H1 (cell line): ENCODE data around the gene PIGM. TPM values are rescaled to one million over a fixed set of nuclear protein-coding genes. Genes with fewer than 3 reads are reported as not detected.

Source experiments
- ASH2L ChIP-seq: fragments of 200-600, 300-600 bp; sonication (generic); IDR thresholded peaks from one replicate; pipeline ENCODE4 v1.7.1; 2017; ENCODE audit warnings: low read length
- CBX5 ChIP-seq: fragments of 300-800, 300-1000 bp; sonication (generic); IDR thresholded peaks from 2 replicates; pipeline ENCODE4 v1.7.1; 2016; ENCODE audit warnings: antibody characterized with exemption, low read length, low read depth
- CBX8 ChIP-seq: fragments of 300-800, 300-1000 bp; sonication (generic); IDR thresholded peaks from 2 replicates; pipeline ENCODE4 v1.7.1; 2016; ENCODE audit warnings: low read depth, low read length, borderline replicate concordance
- CTBP2 ChIP-seq: IDR thresholded peaks from 2 replicates; pipeline ENCODE4 v1.7.0; 2011; ENCODE audit warnings: borderline replicate concordance, mild to moderate bottlenecking, moderate library complexity, mixed read lengths, low read length; ENCODE audit not compliant: insufficient read depth, insufficient read length
- GABPA ChIP-seq: IDR thresholded peaks from 2 replicates; pipeline ENCODE4 v1.6.1; 2011; ENCODE audit warnings: mild to moderate bottlenecking, low read length, moderate library complexity, borderline replicate concordance; ENCODE audit not compliant: insufficient read depth
- HDAC6 ChIP-seq: IDR thresholded peaks from one replicate; pipeline ENCODE4 v1.7.1; 2012; ENCODE audit warnings: low read depth, mild to moderate bottlenecking, inconsistent platforms, low read length, moderate library complexity
- JUN ChIP-seq: IDR thresholded peaks from 2 replicates; pipeline ENCODE4 v1.6.1; 2011; ENCODE audit warnings: low read depth, mild to moderate bottlenecking, improper control_type of control experiment, low read length
- JUND ChIP-seq: IDR thresholded peaks from 2 replicates; pipeline ENCODE4 v1.6.1; 2011; ENCODE audit warnings: mild to moderate bottlenecking, improper control_type of control experiment, low read length
- KDM5A ChIP-seq: fragments of 200-600 bp; IDR thresholded peaks from 2 replicates; pipeline ENCODE4 v1.7.1; 2012; ENCODE audit warnings: mild to moderate bottlenecking, low read length, inconsistent platforms, mixed read lengths
- MAFK ChIP-seq: IDR thresholded peaks from 2 replicates; pipeline ENCODE4 v1.6.1; 2012; ENCODE audit warnings: low read depth, mild to moderate bottlenecking, improper control_type of control experiment, low read length
- MAX ChIP-seq: IDR thresholded peaks from 2 replicates; pipeline ENCODE4 v1.6.1; 2012; ENCODE audit warnings: inconsistent platforms
- NANOG ChIP-seq: IDR thresholded peaks from 2 replicates; pipeline ENCODE4 v1.6.1; 2011; ENCODE audit warnings: low read length, low read depth, mild to moderate bottlenecking, inconsistent platforms; ENCODE audit not compliant: insufficient read depth, poor library complexity, severe bottlenecking
- POLR2A ChIP-seq, 2 experiments: IDR thresholded peaks; 1 replicate in 1 of 2; 2 replicates in 1 of 2; pipeline ENCODE4 v1.6.1; 2011; ENCODE audit warnings: low read depth in 2 of 2, low read length in 2 of 2, mild to moderate bottlenecking in 2 of 2; ENCODE audit errors: control extremely low read depth in 1 of 2
- RAD21 ChIP-seq, 2 experiments: IDR thresholded peaks in 1 of 2; conservative IDR thresholded peaks in 1 of 2; 2 replicates each; pipeline ENCODE4 v1.6.1; 2011; ENCODE audit warnings: low read depth in 2 of 2, low read length in 2 of 2, improper control_type of control experiment in 1 of 2, inconsistent platforms in 1 of 2, mild to moderate bottlenecking in 1 of 2, moderate library complexity in 1 of 2
- RNF2 ChIP-seq: fragments of 200-900, 300-1000 bp; sonication (generic); IDR thresholded peaks from 2 replicates; pipeline ENCODE4 v1.7.1; 2016; ENCODE audit warnings: borderline replicate concordance, low read depth, mild to moderate bottlenecking, antibody characterized with exemption, low read length; ENCODE audit not compliant: poor library complexity, severe bottlenecking; ENCODE audit errors: missing control alignments
- RXRA ChIP-seq: IDR thresholded peaks from 2 replicates; pipeline ENCODE4 v1.6.1; 2011; ENCODE audit warnings: low read depth, mild to moderate bottlenecking, low read length, moderate library complexity; ENCODE audit not compliant: insufficient read depth
- SP1 ChIP-seq: IDR thresholded peaks from 2 replicates; pipeline ENCODE4 v1.6.1; 2011; ENCODE audit warnings: low read depth, low read length
- SP4 ChIP-seq: IDR thresholded peaks from 2 replicates; pipeline ENCODE4 v1.6.1; 2012; ENCODE audit warnings: low read length, inconsistent platforms
- USF2 ChIP-seq: IDR thresholded peaks from 2 replicates; pipeline ENCODE4 v1.6.1; 2011; ENCODE audit warnings: low read length, improper control_type of control experiment
- YY1 ChIP-seq: IDR thresholded peaks from 2 replicates; pipeline ENCODE4 v1.6.1; 2011; ENCODE audit warnings: low read depth, mild to moderate bottlenecking, low read length
- polyA plus RNA-seq, 7 experiments: library from polyadenylated mRNA; depleted of rRNA in 3 of 7; stranded (reverse) in 5 of 7; unstranded in 2 of 7; fragments of >200 nt in 5 of 7; fragments of 200-250 nt in 2 of 7; gene quantifications; 1 replicate in 5 of 7; 2 replicates in 1 of 7; 4 replicates in 1 of 7; pipeline versions ENCODE4 v1.2.1 to v1.2.3, GENCODE V29; 2011 to 2013; ENCODE audit warnings: missing spikeins in 2 of 7, mixed read lengths in 2 of 7
- total RNA-seq: library from RNA; stranded (reverse); fragmentation: NEBNext Ultra II Directional; extraction: Animal tissue kit (Norgen Biotek cat#: 25700); gene quantifications from 2 replicates; pipeline ENCODE4 v1.2.1, GENCODE V29; 2021
- TF ChIP-seq, protein P1 (sequence below): IDR thresholded peaks from 2 replicates; pipeline ENCODE4 v1.6.1; 2012; ENCODE audit warnings: low read length, inconsistent platforms

Gene PIGM
- total and polyA plus RNA-seq, 2 of the 8 experiments (the other 6 are each of a cell fraction or from before 2014, with no cell fraction given), result 5.4 to 6.0 TPM

DNA sequence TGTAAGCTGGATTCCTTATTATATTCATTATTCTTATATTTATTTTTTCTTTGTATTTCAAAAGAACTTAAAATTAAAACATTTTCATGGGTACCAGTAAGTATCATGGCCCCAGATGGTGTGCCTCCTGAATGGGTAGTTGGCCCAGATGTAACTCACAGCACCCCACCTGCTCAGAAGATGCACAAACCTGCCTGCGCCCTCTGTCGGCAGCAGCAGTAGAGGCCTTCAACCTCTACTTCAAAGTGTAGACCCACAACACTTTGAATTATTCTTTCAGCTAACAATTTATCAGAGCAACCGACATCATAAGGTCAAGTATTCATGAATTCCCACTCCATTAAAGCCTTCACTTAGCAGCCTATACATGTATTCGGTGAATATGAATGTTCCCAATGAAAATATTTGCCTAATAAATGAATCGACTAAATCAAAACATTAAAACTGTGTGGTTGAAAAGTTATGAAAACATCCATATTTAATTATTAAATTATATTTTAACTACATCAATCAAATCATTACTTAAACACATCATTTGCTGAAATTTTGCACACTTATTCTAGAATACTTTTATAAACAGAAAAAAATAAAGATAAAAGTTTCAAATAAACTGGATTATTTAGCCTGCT lies 25.4 kb downstream of the PIGM start (continued):
- TF ChIP-seq, protein P1, sequence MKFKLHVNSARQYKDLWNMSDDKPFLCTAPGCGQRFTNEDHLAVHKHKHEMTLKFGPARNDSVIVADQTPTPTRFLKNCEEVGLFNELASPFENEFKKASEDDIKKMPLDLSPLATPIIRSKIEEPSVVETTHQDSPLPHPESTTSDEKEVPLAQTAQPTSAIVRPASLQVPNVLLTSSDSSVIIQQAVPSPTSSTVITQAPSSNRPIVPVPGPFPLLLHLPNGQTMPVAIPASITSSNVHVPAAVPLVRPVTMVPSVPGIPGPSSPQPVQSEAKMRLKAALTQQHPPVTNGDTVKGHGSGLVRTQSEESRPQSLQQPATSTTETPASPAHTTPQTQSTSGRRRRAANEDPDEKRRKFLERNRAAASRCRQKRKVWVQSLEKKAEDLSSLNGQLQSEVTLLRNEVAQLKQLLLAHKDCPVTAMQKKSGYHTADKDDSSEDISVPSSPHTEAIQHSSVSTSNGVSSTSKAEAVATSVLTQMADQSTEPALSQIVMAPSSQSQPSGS, result no peak
- TF ChIP-seq RAD21 (IDR thresholded peaks at IDR 0.05 in 1 of 2, conservative IDR thresholded peaks at IDR 0.05 in 1 of 2; ENCODE audit: low read depth in 2 of 2, low read length in 2 of 2), result peak; percentile 84 to 87
- TF ChIP-seq USF2, result no peak
- no peak for TF ChIP-seq ASH2L
- no peak for TF ChIP-seq MAFK
- TF ChIP-seq JUN, result no peak
- TF ChIP-seq SP4, result no peak
- TF ChIP-seq POLR2A (IDR thresholded peaks at IDR 0.05; ENCODE audit: control extremely low read depth in 1 of 2, low read depth in 2 of 2, low read length in 2 of 2), result no peak
- TF ChIP-seq NANOG, result no peak
- peak; percentile 70; the same call in 1 of the 2 replicates for TF ChIP-seq YY1
- no peak for TF ChIP-seq RNF2
- TF ChIP-seq HDAC6, result no peak
- TF ChIP-seq MAX, result peak; percentile 32; the same call in 1 of the 2 replicates
- TF ChIP-seq RXRA, result no peak
- no peak for TF ChIP-seq JUND
- TF ChIP-seq SP1, result no peak
- TF ChIP-seq KDM5A, result no peak
- TF ChIP-seq CBX8, result no peak
- TF ChIP-seq GABPA, result no peak
- TF ChIP-seq CTBP2, result no peak
- TF ChIP-seq CBX5, result no peak
